SKM-1 treated with dmso at 0.1 percent for 144 hours (cell line): ENCODE data around the gene LIF.

Experiments
- DNase-seq: peaks from one replicate; lab custom pipeline; 2025; ENCODE audit not compliant: unreplicated experiment; lab: John Stamatoyannopoulos, UW

The LIF gene

GRCh38 chr22:30245985-30246813 is at the start of gene LIF:
LIF (minus strand) TSS chr22:30246759; CDS start chr22:30246695, 64 bp downstream.
- no peak for DNase-seq

DNA sequence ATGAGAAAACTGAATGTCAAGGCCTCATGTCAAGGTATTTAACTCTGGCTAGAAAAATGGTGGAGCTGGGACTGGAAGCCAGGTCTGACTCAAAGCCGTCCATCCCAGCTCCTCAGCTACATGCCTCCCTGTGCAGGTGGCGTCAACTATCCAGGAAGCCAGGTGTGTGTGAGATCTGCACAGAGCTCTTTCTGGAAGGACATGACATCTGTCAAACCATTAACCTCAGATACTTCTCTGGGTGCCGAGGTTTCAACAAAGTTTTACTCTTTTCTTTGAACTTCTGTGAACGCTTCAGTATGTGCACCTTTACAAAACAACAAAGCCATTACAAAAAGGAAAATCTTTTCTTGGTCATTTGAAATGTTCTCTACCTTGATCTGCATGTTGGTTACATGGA is 49.8 kb upstream of the LIF start:
- DNase-seq, result no peak

DNA sequence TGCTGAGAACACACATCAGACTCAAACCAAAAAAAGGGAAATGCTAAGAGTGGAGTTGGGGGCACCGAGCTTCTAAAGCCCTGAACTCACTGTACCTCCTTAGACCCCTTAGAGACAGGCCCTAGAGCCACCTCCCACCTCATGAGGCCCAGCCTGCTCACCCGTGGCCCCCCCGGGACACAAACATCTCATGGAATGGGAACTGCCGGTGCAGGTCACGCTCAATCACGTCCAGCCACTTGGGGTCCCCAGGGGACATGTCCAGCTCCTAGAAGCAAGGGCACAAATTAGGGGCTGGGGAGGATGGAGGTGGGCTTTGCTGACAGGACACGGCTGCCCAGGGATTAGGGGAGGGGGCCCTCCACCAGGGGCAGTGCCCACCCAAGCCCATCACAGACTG is 49.0 kb upstream of the LIF start:
- DNase-seq, result no peak

- DNase-seq, result no peak
Observed at GRCh38 chr22:30294830-30295229, 48.3 kb upstream of the LIF start.

DNA sequence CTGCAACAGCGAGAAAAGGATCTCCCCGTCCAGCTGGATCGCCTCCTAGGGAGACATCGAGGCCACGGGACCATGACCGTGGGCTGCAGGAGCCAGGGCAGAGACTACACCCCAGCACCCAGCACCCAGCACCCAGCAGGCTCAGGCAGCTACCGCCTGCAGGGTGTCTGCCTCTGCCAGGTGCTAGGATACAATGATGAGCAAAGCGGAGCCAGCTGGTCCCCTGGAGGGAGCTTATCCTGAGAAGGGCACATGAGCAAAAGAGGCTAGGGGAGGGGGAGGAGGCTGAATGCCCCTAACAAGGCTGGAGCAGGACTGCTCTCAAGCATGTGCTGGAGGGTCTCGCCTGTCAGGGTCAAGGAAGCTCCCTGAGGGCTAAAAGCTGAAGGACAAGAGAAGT is 47.5 kb upstream of the LIF start:
- DNase-seq, result no peak

DNA sequence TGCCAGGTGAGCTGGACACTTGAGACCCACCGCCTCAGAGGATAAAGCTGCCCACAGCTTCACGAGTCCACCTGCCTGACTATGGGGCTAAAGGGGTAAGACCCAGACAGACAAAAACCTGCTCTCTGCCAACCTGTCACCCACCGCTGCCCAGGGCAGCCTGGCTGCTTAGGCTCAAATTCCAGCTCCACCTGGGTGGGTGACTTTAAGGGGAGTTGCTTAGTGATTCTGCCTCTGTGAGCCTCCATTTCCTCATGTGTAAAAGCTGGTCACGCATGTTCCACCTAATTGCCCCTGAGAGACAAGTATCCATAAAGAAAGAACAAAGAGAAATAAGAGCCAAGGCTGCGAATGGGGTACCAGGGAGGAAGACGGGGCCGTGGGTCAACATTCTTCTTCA is 46.5 kb upstream of the LIF start:
- DNase-seq, result no peak

- DNase-seq, result no peak
Observed at GRCh38 chr22:30292069-30292970, 45.8 kb upstream of the LIF start.

GRCh38 chr22:30291058-30291892 is 44.7 kb upstream of the LIF start:
- no peak for DNase-seq

DNA sequence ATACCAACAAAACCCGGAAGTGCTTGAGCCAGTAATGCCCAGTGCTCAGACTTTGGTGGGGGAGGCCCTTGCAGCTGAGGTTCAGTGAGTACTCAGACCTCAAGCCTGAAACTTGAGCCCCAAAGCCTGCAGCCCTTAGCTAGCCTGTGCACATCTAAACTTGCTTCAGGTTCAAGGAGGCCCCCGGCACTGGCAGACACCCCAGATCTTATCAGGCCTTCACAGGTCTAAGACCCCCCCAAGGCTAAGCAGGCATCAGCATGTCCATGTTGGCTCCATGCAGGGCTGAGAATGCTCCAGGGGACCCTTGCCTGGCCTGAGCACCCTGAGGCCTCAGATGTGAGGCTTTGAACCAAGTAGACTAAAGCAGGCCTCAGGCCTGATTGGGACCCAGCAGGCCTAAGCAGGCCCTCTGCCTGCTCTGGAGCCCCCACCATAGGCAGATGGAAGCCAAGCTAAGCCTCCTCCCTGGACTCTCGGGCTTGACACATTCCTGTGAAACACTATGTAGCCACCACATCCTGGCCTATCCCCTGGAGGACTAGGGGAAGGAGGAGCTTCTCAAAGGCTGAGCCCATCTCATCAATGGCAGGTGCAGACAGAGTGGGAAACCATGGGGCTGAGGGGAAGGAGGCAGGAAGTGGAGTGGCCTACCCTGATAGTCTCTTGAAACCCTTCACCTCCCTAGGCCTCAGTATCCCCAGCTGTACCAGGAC is 43.9 kb upstream of the LIF start:
- no peak for DNase-seq

DNA sequence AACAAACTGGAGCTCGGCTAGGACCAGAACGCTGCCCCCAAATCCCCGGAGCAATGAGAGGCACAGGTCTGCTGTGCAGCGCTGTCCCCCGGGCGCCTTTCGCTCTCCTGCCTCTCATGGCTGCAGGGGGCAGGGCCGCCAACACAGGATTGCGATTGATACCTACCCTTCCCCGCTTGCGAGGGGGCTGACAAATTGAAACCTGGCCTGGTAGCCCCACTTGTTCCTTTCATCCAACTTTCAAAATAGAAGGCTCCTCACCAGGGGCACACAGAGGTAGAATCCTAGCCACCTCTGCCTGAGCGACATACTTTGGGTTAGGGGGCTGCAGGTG is 43.4 kb upstream of the LIF start:
- DNase-seq, result no peak

DNA sequence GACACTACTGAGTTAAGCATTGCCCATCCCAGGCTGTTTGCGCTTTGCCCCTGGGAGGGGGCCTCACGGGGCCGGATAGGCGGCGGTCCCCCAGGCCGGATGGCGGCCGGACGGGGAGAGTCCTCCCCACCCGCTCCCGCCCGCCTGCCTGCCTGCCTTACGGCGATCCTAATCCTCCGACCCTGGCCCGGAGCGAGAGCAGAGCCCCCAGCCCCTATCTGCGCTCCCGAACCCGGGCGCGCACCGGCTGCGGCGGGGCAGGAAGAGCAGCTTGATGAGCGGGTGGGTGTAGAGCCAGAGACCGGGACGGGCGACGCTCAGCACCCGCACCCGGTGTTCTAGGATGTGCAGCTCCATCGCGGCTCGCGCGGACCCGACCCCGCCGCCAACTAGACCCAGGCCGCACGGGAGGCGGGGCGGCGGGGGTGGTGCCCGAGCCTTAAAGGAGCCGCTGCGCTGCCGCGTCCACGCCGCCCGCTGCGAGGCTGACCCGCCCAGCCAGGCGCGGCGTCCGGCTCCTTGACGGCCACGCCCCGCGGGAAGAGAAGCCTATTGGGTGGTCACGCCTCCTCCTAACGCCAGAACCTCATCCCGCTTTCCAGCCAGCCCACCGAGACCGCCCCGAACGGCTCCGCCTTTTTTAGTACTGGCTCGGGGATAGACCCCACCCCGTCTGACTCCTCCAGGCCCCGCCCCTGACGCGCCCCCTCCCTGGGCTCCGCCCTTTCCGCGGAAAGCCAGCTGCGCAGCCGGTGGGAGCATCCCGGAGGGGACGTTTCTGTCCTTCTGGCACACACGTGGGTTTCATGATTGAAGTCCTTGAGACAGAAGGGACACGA is 42.8 kb upstream of the LIF start, which contains the start of gene CASTOR1:
TSS of gene CASTOR1 (minus strand) at position 365 of the 839 bp plus-strand sequence. CDS start at position 357, 8 bp downstream.
- DNase-seq, result peak; percentile 74

DNA sequence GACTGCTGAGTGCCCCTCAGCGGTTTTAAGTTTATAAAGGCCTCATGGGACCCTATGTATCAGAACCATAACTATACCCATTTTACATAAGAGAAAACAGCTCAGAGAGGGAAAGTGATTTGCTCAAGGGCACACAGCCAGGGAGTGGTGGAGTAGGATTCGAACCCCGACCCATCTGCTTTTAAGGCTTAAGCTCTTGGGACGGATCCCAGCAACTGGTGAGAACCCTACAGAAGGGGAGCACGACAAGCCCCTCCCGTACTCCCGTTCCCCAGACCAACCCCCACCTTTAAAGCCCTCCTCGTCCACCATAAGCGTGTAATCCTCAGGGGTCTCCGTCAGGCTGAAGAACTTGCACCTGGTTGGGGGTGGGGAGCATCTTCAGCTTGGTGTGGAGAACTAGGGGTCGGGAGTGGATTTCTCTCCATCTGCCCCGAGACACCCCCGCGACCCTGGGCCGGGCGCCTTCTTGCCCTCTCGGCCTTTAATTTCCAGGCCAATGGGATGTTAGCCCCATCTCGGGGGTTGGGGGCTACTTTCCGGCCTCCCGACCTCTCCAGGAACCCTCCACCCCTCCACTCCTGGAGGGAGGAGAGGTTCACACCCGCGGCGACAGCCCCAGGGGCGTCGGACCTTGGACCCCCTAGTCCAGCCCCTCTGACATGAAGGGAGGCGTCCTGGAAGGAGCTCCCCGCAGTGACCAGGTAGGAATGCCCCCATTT is 42.0 kb upstream of the LIF start:
- no peak for DNase-seq

GRCh38 chr22:30287648-30288418 is 41.3 kb upstream of the LIF start:
- DNase-seq, result peak; percentile 70

- DNase-seq, result peak; percentile 39
Observed at GRCh38 chr22:30286813-30287647, 40.5 kb upstream of the LIF start.

- DNase-seq, result no peak
Observed at GRCh38 chr22:30286331-30286730, 39.8 kb upstream of the LIF start.

DNA sequence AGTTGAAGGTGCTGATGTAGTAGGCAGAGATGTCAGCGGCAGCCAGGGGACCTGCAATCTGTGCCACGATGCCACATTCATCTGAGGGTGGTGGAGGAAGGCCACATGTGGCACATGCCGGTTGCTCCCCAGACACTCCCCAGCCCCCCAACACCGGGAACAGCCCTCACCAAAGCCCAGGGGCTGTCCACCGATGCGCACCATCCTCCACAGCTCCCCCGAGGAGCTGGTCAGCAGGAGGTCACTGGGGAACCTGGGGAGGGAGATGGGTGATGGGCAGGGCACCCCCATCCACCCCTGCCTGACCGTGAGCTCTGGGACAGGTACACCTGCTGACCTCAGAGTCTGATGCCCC is 39.3 kb upstream of the LIF start:
- no peak for DNase-seq

DNA sequence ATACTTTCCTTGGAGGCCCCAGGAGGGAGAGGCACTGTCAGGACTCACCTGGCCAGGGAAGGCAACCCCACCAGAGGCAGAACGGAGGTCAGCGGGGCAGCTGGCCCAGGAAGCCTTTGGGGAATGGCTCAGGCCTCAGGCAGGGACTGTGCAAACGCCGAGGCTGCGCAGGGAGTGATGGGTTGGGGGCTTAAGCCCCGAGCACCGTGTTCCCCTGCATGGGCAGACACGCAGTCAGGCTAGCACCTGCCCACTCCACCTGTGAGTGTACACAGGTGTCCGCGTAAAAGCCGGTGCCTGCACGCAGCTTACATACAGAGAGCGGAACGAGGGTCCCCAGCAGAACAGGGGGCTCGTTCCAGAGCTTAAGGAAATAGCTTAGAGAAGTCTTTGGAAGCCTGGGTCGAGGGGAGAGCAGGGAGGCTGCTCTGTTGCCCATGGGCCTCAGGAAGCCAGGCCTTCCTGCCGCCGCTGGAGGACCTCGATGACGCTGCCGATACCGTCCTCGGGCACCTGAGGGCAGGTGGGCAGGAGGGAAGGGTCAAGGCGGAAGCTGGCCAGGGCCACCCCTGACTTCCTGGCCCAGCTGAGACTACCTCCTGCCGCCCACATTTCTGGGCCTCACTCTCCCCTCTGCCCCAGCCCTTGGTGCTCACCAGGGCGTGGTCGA is 38.8 kb upstream of the LIF start:
- no peak for DNase-seq
